HG03378 (cell line): ENCODE data around the gene INTS4.
"Not testable (repeated sequence)": the region's sequence is repeated elsewhere in the genome, so short reads cannot be mapped to it uniquely, and the experiment has no call there.

Source experiments
- ATAC-seq: cut with Tn5 transposase; IDR thresholded peaks from one replicate; pipeline ENCODE4 v1.9.1; 2021; ENCODE audit warnings: mild to moderate bottlenecking, moderate library complexity; ENCODE audit not compliant: unreplicated experiment

Gene INTS4

DNA sequence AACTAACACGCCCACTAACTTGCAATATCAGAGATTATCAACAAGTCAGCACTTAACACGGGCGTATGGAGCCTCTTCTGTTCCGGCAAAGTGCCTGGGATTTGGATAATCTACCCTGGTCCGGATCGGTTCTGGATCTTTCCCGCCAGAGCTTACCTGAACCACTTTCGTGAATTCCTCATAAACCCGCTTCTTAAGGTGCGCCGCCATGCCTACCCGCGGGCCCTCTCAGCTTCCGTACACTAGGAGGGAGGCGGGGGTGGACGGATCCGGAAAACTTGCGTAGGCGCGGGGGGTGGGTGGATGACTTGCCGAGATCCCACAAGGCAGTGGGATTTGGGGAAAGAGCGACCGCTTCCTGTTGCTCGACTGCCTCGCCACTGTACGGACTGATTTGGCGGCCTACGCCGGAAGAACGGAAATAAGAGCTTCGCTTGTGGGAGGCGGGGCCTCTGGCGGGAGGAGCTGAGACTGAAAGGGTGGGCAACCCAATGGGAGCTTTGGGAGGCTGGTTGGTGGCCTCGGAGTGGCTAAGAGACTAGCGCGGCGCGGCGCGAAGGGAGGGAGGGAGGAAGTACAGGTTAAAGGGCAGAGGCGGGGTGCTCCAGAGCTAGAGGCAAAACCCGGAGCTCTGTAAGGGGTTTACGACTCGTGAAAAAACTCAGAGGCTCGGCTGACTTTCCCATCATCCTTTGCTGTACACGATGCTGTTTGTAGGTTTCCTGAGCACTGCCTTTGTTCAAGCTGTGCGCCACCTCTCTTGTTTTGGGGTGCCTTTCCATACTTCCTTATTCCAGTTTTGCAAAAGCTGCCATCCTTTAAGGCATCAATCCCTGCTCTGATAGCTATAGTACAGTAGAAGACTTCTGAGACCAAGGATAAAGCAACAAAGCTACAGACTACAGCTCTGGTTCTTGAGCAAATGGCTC, at the start of gene INTS4:
Gene INTS4, minus strand, starts transcription at position 235 of the 929 bp plus-strand sequence. Its CDS starts 25 bp downstream, at position 210.
- ATAC-seq = peak; percentile 98

DNA sequence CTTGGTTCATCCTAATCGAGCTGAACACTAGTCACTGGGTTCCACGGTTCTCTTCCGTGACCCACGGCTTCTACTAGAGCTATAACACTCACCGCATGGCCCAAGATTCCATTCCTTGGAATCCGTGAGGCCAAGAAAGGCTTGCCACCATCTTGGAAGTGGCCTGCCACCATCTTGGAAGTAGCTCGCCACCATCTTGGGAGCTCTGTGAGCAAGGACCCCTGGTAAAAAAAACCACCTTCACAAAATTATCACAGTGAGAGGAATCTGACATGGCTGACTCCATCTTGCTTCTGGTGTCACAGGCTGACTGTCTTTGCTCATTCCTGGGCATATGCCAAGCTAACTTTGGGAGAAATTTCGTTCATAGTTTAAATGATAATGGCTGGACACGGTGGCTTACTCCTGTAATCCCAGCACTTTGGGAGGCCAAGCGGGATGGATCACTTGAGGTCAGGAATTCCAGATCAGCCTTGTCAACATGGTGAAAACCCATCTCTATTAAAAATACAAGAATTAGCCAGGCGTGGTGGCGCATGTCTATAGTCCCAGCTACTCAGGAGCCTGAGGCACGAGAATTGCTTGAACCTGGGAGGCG, 47.5 kb upstream of the INTS4 start:
- no peak for ATAC-seq

DNA sequence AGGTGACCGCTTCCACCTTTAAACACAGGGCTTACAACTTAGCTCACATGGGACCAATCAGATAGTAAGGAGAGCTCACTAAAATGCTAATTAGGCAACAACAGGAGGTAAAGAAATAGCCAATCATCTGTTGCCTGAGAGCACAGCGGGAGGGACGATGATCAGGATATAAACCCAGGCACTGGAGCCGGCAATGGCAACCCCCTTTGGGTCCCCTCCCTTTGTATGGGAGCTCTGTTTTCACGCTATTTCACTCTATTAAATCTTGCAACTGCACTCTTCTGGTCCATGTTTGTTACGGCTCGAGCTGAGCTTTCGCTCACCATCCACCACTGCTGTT, 46.9 kb upstream of the INTS4 start:
- ATAC-seq = not testable (repeated sequence)

- no peak for ATAC-seq
Measured at GRCh38 chr11:78040691-78041379, 46.4 kb upstream of the INTS4 start.

DNA sequence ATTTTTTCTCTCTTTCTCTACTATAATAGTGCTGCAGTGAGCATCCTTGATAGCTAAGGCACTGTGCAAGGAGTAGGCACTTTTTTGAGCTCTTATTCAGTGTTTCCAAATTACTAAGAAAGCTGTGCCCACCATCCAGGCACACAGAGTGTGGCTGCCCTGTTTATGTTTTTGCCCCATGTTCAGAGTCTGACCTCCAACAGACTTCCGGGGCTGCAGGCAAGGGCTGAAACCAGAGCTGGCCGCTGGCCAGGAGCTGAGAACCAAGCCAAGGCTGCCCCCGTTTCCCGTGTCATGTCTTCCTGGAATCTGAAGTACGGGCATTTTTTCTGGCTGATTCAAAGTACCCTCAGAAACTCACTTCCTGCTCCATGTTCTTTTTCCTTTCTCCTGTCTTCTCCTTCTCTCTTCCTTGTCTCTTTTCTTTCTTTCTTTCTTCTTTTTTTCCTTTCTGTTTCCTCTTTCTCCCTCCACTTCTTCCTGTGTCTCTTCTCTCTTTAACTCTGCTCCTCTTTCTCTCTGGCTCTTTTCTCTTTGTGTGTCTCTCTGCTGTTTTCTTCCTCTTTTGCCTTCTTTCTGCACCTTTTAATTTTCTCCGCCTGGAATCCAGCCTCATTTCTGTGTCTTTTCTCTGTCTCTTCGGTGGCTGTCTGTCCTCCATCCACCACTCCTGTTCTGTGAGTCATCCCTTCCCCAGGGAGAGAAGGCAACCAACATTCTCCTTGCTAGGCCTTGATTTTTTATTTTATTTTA, 45.6 kb upstream of the INTS4 start:
- ATAC-seq = no peak

DNA sequence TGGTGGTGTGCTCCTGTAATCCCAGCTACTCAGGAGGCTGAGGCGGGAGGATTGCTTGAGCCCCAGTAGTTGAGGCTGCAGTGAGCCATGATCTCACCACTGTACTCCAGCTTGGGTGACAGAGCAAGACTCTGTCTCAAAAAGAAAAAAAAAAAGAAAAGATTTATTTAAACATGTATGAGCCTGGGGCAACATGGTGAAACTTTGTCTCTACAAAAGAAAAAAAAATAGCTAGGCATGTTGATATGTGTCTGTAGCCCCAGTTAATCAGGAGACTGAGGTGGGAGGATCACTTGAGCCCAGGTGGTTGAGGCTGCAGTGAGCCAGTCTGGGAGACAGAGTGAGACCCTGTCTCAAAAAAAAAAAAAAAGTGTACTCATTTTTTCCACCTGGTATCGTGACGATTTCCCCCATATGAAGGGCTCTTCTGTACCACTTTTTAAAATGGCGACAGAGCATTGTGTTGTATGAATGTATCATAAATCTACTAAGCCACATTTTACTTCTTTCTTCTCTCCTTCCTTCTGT, 45.0 kb upstream of the INTS4 start:
- ATAC-seq = no peak

DNA sequence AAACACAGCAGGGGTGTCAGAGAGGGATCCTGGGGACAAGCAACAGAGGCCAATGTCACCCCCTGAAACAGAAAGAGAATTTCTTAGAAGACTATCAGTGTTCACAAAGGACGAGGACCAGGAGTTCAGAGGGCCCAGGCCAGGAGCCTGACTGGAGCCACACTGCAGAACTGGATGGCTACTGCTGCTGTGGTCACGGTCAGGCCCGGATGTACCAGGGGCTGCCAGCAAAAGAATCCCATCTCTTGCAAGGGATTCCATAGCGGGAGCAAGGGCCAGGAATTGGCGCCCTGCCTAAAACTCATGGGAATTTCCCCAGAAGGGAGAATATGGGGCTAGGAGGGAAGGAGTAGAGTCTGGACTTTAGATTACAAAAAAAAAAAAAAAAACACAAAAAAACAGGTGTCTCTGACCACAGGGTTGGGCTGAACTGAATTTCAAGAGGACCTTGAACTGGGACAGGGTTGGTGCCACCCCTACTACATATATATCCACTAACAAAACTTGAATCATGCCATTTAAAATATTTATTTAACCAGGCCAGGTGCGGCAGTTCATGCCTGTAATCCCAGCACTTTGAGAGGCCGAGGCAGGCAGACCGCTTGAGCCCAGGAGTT, 44.3 kb upstream of the INTS4 start:
- ATAC-seq = no peak

DNA sequence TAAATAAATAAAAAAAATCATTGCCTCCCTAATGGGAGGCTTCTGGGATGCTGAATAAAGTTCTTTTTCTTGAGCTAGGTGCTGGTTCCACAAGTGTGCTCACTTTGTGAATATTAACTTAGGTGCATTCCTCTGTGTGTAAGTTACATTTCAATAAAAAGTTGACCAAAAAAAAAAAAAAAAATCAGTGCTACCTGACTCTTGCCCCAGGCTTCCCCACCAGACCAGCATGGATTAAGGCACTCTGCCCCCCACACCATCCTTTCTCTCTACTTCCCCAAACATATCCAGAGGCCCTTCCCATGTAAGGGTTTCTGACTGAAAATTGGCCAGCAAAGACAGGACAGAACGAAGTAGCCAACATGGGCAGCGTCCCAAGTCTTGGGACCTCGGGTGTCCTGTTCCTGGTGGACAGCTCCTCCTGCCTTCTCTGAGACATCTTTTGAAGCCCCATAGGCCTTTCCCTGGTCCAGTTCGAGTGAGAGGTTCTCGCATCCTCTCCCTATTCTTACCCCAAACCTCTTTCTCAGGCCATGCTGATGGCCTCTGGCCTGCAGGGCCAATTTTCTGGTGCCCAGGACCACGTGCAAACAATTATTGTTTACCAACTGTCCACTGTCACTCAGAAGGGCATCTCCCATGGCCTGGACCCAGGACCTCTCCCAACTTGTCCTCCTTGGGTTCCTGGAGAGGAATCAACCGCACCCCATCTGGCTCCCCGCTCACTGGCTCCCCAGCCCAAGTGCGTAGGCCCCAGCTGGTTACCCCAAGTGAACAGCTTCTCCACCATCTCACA, 43.6 kb upstream of the INTS4 start:
- ATAC-seq = no peak

GRCh38 chr11:78037056-78037455, 42.6 kb upstream of the INTS4 start:
- ATAC-seq = no peak

DNA sequence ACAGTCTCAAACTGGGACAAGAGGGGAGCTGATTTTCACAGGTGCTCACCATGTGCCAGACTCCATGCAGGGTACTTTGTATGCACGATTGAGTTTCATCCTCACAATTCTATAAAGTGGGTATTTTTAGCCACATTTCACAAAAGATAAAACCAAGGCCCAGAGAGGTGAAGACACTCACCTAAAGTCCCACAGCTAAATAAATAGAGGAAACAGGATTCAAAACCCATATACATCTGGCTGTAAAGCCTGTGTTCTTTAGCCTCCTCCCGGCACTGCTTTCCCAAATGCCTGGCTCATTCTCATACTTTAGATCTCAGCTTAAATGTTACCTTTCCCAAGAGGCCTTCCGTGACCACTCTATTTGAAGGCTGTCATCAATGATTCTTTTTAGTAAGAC, 41.8 kb upstream of the INTS4 start:
- ATAC-seq = no peak

- ATAC-seq = no peak
Measured at GRCh38 chr11:78034623-78035022, 40.2 kb upstream of the INTS4 start.

DNA sequence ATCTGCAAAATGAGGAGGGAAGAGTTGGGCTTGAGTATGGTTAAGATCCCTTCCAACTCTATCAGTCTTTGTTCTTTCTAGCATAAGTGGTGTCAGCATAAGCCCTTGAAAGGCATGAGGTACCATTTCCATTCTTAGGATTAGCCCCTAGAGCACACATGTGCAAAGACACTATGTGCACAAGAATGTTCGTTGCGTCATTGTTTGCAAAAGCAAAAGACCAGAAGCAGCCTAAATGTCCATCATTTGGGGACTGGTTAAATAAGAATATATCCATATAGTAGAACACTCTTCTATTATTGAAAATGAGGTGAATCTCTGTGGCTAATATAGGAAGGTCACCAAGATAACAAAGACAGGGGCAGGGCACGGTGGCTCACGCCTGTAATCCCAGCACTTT, 38.6 kb upstream of the INTS4 start:
- no peak for ATAC-seq

DNA sequence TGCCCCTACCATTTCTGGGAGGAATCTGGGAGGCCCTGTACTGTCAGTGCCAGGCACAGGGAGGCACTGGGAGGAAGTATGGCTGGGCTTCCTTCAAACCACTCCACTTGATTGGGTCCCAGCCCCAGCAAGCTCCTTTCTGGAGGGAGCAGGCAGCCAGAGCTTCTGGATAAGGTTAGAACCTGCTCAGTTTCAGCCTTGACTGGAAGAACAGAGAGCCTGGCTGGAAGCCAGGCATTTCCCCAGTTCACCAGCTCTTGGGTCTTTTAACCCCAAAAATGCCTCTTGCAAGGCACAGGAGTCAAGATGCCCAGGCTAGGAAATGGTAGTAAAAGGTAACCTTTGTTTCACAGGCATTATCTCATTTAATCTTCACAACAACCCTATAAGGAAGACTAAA, 37.6 kb upstream of the INTS4 start:
- no peak for ATAC-seq

GRCh38 chr11:78031629-78032028, 37.2 kb upstream of the INTS4 start:
- peak; percentile 85 for ATAC-seq

DNA sequence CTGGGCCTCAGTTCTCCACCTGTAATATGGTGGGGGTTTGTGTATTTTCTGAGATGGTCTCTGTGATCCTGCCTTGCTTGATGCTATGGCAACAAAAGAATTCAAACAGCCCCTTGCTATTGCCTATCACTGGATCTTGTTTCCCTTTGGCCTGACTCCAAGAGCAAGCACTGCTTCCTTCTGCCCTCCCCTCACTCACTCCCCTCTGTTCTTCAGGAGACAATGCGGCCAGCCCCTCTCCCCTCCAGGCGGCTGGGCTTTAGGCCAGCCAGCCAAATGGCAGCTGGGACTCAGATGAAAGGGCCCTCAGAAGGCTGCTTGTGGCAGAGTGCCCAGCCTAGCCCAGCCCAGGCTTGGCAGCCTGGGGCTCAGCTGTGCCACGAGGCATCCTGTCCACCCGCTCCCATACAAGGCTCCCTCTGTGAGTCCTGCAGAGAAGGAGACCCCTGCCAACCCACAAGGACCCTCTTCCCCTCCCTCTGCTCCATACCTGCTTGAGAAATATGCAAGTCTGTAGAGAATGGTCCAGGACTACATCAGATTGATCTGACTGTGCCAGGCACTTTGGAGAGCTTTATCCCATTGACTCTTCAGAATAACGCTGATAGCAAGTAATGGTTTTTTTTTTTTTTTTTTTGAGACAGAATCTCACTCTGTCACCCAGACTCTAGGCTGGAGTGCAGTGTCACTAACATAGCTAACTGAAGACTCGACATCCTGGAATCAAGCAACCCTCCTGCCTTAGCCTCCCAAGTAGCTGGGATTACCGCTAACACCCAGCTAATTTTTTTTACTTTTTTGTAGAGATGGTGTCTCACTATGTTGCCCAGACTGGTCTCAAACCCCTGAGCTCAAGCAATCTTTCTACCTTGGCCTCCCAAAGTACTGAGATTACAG, 36.2 kb upstream of the INTS4 start:
- ATAC-seq = no peak

DNA sequence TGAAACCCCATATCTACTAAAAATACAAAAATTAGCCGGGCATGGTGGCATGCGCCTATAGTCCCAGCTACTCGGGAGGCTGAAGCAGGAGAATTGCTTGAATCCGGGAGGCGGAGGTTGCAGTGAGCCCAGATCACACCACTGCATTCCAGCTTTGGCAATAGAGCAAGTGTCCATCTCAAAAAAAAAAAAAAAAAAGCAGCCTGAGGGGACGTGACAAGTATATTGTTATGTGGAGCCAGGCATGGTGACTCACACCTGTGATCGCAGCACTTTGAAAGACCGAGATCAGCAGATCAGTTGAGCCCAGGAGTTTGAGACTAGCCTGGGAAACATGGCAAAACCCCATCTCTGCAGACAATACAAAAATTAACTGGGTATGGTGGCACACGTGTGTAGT, 34.0 kb upstream of the INTS4 start:
- ATAC-seq = not testable (repeated sequence)

DNA sequence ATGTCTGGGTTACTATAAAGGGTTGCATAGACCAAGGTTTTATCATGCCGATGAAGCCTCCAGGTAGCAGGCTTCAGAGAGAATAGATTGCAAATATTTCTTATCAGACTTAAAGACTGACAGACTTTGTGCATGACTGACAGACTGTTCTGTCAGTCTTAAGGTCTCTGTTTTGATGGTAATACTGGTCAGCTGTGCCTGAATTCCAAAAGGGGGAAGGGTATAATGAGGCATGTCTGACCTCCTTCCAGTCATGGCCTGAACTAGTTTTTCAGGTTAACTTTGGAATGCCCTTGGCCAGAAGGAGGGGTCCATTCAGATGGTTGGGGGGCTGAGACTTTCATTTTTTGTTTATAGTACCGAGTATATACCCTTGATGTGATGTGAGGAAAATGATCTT, 33.3 kb upstream of the INTS4 start:
- no peak for ATAC-seq

DNA sequence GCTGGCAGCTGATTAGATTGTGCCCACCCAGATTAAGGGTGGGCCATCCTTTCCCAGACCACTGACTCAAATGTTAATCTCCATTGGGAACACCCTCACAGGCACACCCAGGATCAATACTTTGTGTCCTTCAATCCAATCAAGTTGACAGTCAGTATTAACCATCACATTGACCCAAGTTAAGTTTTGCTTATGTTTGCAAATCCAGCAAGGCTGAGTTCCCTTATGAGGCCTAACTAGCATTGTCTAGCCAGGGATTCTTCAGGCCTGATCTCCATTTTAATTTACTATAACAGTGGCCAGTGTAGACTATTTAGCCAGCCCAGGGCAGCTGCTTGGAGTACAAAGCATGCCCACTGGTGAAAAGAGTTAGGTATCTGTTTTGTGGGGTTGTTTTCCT, 30.9 kb upstream of the INTS4 start:
- ATAC-seq = no peak

DNA sequence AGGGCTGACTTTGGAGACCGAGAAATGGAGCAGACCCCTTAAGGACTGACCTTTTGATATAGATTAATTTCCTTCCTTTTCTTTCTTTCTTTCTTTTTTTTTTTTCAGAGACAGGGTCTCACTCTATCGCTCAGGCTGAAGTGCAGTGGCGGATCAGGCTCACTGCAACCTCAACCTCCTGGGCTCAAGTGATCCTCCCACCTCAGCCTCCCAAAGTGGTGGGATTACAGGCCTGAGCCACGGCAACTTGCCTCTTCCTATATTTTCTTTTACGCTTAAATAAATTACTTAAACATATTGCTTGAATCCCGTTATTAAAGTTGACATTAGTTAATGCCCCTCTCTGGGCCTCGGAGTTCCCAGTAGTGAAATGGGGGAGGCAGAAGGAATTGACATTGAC, 29.0 kb upstream of the INTS4 start:
- no peak for ATAC-seq
